ENCODE measurements around the gene PTPRN2. TPM values are rescaled to one million over a fixed set of nuclear protein-coding genes. Genes with fewer than 3 reads are reported as not detected.

Gene PTPRN2
- total and polyA plus RNA-seq, 2 of the 13 experiments (the other 11 are each of a cell fraction or from before 2014, with no cell fraction given), result 2.5 to 24.2 TPM

DNA sequence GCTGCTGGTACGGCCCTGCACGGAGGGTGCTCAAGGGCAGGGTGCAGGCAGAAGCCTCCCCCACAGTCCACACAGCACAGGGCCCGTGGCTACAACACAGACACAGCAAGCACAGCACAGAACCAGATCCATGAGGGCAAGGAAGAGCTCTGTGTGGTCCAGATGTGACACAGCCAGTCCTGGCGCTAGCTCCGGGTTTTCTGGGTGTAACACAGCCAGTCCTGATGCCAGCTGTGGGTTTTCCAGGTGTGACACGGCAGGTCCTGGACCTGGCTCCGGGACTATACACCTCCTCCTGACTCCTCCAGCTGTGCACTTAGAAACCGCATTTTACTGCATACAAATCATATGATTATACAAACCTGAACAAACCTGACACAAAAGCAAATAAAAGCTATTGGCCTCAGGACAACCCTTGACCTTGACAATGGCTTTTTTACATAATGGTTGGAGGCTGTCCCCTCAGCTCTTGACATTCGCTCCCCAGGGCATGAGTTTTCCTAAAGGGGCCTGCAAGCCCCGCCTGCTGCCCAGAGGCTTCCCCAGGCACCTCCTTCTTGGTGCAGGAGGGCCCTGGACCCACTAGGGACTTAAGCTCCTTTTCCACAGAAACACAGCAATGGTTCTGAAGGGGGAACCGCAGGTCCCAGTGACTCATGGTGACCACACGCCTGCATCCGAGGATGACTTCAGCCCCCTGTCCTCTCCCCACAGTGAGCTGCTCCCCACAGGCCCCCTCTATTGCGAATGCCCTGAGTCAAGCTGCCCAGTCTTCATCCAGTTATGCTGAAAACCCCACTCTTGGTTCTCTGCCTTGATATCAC lies 209.6 kb downstream of the PTPRN2 start:
- H4K20me1 ChIP-seq (ENCODE audit: insufficient read depth, low read length), result peaks cover 68% of the 10 kb centered on the region
- no peaks in the 10 kb centered on the region for H3K79me2 ChIP-seq (ENCODE audit: insufficient read depth, low read length)
- H3K27me3 ChIP-seq (ENCODE audit: control insufficient read depth in 1 of 2, insufficient read depth in 2 of 2, low read length in 2 of 2), result peaks cover 0 to 1% of the 10 kb centered on the region in 2 experiments; a peak in 1 of 5 replicates
- no peaks in the 10 kb centered on the region; a peak in 1 of 5 replicates for H3K36me3 ChIP-seq (replicated peaks in 1 of 2; ENCODE audit: control insufficient read depth in 1 of 2, insufficient read depth in 2 of 2, low read length in 2 of 2)
- ATAC-seq, result peak; percentile 63
- peak; percentile 18 for DNase-seq (ENCODE audit: low spot score)
- no peak overlapping the region for H2AFZ ChIP-seq (ENCODE audit: low read length)
- TF ChIP-seq NR2F6 (IDR thresholded peaks at IDR 0.05) (no peak), NR2F6 (CRISPR knock-in tag; IDR thresholded peaks at IDR 0.05) (no peak), RARA (CRISPR knock-in tag; IDR thresholded peaks at IDR 0.05) (peak; percentile 89), ARID5B (CRISPR knock-in tag; IDR thresholded peaks at IDR 0.05) (peak; percentile 47), THRA (CRISPR knock-in tag; IDR thresholded peaks at IDR 0.05; ENCODE audit: borderline replicate concordance) (peak; percentile 41; the same call in 1 of the 2 replicates), SKI (IDR thresholded peaks at IDR 0.05; ENCODE audit: partially characterized antibody) (peak; percentile 66), ZNF747 (CRISPR knock-in tag; IDR thresholded peaks at IDR 0.05; ENCODE audit: borderline replicate concordance) (no peak), TBL1XR1 (IDR thresholded peaks at IDR 0.05; ENCODE audit: borderline replicate concordance, low read length, partially characterized antibody) (peak; percentile 74), BCL6 (CRISPR knock-in tag; IDR thresholded peaks at IDR 0.05) (peak; percentile 48; the same call in 1 of the 2 replicates), NAIF1 (CRISPR knock-in tag; IDR thresholded peaks at IDR 0.05; ENCODE audit: borderline replicate concordance) (no peak), RXRA (CRISPR knock-in tag; IDR thresholded peaks at IDR 0.05) (peak; percentile 33; the same call in 1 of the 2 replicates)
- TF ChIP-seq, protein P1, sequence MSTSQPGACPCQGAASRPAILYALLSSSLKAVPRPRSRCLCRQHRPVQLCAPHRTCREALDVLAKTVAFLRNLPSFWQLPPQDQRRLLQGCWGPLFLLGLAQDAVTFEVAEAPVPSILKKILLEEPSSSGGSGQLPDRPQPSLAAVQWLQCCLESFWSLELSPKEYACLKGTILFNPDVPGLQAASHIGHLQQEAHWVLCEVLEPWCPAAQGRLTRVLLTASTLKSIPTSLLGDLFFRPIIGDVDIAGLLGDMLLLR (CRISPR knock-in tag; IDR thresholded peaks at IDR 0.05), result no peak
- TF ChIP-seq, protein P2, sequence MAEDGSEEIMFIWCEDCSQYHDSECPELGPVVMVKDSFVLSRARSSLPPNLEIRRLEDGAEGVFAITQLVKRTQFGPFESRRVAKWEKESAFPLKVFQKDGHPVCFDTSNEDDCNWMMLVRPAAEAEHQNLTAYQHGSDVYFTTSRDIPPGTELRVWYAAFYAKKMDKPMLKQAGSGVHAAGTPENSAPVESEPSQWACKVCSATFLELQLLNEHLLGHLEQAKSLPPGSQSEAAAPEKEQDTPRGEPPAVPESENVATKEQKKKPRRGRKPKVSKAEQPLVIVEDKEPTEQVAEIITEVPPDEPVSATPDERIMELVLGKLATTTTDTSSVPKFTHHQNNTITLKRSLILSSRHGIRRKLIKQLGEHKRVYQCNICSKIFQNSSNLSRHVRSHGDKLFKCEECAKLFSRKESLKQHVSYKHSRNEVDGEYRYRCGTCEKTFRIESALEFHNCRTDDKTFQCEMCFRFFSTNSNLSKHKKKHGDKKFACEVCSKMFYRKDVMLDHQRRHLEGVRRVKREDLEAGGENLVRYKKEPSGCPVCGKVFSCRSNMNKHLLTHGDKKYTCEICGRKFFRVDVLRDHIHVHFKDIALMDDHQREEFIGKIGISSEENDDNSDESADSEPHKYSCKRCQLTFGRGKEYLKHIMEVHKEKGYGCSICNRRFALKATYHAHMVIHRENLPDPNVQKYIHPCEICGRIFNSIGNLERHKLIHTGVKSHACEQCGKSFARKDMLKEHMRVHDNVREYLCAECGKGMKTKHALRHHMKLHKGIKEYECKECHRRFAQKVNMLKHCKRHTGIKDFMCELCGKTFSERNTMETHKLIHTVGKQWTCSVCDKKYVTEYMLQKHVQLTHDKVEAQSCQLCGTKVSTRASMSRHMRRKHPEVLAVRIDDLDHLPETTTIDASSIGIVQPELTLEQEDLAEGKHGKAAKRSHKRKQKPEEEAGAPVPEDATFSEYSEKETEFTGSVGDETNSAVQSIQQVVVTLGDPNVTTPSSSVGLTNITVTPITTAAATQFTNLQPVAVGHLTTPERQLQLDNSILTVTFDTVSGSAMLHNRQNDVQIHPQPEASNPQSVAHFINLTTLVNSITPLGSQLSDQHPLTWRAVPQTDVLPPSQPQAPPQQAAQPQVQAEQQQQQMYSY (CRISPR knock-in tag; IDR thresholded peaks at IDR 0.05), result peak; percentile 80
- ChIA-PET CTCF (ENCODE audit: low intra/inter-chr PET ratio, low total read pairs) (no interaction called here), POLR2A (no interaction called here)
- H3K9me3 ChIP-seq (ENCODE audit: low read length), result peaks cover 21% of the 10 kb centered on the region
- BruUV-seq (replicated peaks), result no TSS peak
- in situ Hi-C loops (cut with HindIII; ENCODE audit: extremely low pct_ligation_motif_present, low pct_unique_long_range_greater_than_20kb), result no loop called here
- H3K4me3 ChIP-seq (replicated peaks in 1 of 3; ENCODE audit: insufficient read depth in 1 of 3, low read depth in 2 of 3, low read length in 3 of 3), result no peak overlapping the region
- intact Hi-C loops (cut with micrococcal nuclease; ENCODE audit: unreplicated experiment), result no loop called here
- H3K4me2 ChIP-seq (ENCODE audit: low read depth, low read length), result no peak overlapping the region
- H3K4me1 ChIP-seq (ENCODE audit: insufficient read depth, low read length), result peaks cover 14% of the 10 kb centered on the region
- H3K9ac ChIP-seq (ENCODE audit: insufficient read depth, low read depth, low read length), result no peak overlapping the region
- WGBS (ENCODE audit: low lambda C conversion rate), result 44% methylated on average over 9 of the region's 14 CpGs
- H3K27ac ChIP-seq (ENCODE audit: extremely low read length, insufficient read depth, low read length), result no peak overlapping the region
- FAIRE-seq, result no peak
